ENCODE data around the gene ROPN1L.

Gene ROPN1L

GRCh38 chr5:10459080-10460055 lies 17.7 kb downstream of the ROPN1L start:
- DNase-seq = no peak

GRCh38 chr5:10460252-10460906 lies 18.7 kb downstream of the ROPN1L start:
- DNase-seq = no peak

DNA sequence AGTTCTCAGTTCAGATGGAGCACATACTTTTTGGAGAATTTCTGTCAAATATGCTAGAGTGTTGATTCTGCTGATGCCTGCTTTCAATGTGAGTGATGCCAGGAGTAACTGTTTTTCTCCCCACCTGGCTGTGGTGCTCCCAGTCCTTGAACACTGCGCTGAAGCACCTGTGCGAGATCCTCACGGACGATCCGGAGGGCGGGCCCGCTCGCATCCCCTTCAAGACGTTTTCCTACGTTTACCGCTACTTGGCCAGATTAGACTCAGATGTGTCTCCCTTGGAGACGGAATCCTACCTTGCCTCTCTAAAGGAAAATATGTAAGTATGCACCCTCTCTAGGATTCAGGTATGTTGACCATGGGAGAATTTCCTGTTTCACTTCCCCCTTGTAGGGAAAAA lies 19.4 kb downstream of the ROPN1L start:
- no peak for DNase-seq

GRCh38 chr5:10461904-10462555 lies 20.4 kb downstream of the ROPN1L start:
- DNase-seq = no peak

DNA sequence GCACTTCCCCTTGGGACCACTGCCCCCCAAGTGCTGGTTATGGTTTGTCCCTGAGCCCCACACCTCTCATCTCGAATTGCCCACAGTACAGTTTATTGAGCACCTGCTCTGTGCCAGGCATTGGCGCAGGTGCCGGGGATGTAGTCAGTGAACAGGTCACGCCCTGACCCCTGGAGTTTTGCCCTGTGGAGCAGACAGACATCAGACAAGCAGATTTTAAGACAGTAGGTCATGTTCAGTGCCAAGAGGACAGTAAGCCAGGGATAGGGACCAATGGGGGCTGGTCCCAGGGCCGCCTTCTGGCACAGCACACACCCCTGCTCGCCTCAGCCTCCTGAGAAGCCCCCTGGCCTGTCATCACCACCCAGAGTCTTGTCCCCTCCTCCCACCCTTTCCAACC lies 21.9 kb downstream of the ROPN1L start:
- DNase-seq = no peak

DNA sequence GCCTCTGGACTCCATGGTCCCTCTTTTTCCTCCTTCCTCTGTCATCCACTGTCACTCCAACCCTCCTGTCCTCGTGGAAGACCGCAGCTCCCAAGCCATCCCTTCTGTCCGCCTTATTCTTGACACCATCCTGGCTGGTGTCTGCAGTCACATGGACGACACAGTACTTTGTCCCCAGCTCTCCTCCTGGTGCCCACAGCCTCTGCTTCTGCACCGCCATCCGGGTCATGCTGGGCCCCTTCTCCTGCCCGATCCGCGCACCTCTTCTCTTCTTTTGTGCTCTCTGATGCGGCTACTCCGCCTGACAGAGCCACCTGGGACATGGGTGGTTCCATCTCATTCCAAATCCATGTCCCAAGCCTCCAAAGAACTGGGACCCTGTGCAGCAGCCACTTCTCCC lies 22.5 kb downstream of the ROPN1L start:
- no peak for DNase-seq

DNA sequence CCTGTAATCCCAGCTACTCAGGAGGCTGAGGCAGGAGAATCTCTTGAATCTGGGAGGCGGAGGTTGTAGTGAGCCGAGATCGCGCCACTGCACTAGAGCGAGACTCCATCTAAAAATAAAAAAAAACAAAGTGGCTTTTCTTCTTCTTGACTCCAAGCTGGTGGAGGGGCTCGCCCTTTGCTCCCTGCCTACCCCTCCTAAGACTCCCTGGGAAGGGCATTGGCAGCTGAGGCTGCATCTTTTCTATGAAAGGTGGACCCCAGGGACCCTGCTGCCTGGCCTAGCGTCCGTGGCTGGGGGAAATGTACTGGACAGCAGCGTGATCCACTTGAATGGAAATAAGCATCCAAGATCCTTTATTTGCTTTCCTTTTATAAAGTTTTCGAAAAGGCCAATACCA lies 24.0 kb downstream of the ROPN1L start:
- DNase-seq = no peak

GRCh38 chr5:10466446-10467073 lies 24.9 kb downstream of the ROPN1L start:
- DNase-seq = no peak

GRCh38 chr5:10467281-10468198 lies 25.9 kb downstream of the ROPN1L start:
- no peak for DNase-seq

- no peak for DNase-seq
These were observed 26.6 kb downstream of the ROPN1L start for GRCh38 chr5:10468256-10468655.

DNA sequence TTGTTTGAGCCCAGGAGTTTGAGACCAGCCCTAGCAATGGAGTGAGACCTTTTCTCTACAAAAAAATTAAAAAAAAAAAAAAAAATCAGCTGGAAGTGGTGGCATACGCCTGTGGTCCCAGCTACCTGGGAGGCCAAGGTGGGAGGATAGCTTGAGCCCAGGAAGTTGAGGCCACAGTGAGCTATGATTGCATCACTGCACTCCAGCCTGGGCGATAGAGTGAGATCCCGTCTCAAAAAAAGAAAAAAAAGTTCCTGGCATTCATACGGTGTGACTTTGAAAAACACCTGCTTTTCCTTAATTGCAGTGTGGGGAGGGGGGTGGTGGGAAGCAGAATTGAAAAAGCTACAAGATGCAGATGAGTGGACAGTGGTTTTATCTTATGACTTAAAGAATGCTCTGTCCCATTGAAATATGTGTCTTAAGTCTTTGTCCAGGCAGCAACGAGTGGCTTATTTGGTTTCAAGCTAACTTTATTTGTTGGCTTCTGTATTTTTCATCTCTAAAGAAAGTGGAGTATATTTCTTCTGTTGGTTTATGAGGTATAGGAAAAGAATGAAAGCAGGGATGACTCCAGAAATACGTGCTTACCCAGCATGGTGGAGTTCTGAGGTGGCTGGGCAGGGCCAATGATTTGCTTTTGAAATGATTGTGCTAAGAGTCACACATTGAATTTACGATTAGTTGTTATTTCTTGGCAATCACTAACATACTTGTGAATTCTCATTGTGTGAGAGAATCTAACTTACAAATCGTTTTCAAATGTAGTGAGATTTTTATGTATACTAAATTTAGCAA lies 27.8 kb downstream of the ROPN1L start:
- DNase-seq = no peak

DNA sequence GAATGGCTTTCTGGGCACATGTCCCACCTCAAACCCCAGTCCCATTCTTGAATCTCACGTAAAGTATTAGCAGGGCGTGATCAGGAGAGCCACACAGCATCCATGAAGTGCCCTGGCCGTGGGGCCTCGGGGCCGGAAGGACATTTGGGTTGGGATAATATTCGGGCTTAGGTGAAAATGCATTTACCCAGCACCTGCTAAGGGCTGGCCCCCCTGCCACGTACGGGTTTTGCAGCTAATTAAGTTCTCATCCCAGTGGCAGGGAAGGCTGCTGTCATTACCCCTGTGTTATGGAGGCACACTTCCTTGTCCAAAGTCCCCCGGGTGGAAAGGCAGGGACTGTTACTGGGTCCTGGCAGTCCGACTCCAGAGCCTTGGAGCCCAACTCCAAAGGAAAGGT lies 29.0 kb downstream of the ROPN1L start:
- no peak for DNase-seq

DNA sequence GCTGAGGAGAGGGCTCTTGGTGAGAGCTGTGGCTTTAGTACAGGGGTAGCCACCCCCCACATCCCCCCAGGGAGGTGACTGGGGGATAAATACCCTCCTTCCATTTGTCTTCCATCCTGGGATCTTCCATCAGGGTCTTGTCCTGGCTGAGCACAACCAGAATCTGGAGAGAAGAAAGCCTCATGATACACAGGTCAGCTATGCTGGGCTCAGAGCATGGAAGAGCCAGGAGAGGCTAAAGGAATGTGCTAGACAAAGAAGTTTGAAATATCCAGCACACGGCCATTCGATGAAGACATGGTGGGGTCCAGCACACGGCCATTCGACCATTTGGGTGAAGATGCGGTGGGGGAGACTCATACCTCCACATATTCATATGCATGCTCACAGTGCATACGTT lies 30.0 kb downstream of the ROPN1L start:
- no peak for DNase-seq

- DNase-seq = no peak
These were observed 32.9 kb downstream of the ROPN1L start for GRCh38 chr5:10474521-10475075.

DNA sequence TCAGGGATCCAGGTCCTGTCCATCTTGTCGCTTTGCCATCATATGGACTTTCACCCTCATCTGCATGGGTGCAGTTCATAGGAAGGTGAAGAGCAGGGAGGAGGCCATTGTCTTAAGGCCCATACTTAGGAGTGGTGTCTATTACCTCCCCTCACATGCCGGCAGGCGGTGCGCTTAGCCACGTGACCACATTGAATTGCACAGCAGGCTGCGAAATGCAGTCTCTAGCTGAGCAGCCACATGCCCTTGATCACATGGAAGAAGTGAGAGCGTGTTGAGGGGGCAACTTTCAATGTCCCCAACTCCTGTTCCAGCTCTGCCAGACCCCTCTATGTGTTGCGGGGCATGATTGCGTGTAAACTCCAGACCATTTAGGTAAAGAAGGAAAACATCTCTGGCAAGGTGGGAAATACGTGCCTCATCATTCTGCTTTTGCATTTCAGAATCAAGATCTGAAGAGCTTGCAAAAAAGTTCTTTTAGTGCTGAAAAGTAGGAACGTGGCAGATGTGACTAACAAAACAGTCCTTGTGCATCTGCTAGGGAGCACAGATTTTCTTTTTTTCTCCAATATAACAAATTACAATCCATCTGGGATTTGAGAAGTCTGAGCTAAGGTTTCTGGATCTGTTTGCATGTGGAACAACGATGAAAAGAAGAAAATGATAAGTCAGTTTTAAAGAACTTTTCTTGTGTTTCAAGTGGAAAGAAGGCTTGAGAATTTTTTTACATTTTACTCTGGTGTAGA lies 34.4 kb downstream of the ROPN1L start:
- no peak for DNase-seq

DNA sequence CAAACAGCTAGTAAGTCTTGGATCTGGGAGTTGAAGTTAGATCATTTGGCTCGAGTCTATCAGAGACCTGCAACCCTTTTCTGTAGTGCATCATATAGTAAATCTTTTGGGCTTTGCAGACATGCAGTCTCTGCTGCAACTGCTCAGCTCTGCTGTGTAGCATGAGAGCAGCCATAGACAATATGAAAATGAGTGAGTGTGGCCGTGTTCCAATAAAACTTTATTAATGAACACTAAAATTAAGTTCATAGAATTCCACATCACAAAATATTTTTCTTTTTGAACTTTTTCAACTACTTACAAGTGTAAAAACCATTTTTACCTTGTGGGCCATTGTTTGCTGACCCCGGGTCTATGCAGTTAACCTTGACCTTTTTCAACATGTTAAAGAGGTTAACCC lies 35.2 kb downstream of the ROPN1L start:
- DNase-seq = no peak

GRCh38 chr5:10477943-10478342 lies 36.3 kb downstream of the ROPN1L start:
- no peak for DNase-seq

GRCh38 chr5:10478436-10478835 lies 36.8 kb downstream of the ROPN1L start:
- no peak for DNase-seq

GRCh38 chr5:10479154-10479721 lies 37.6 kb downstream of the ROPN1L start:
- DNase-seq = no peak
